Keratinocyte (primary cell): Measurements from ENCODE around the gene DLL1. TPM values are rescaled to one million over a fixed set of nuclear protein-coding genes. Genes with fewer than 3 reads are reported as not detected.

ENCODE experiments used
- DNase-seq: peaks from one replicate; pipeline ENCODE4 v3.0.0-alpha.2; 2011; ENCODE audit warnings: low read depth, missing footprints, low spot score
- FAIRE-seq: peaks from 2 replicates; lab custom pipeline; 2011; peaks lifted over from hg19 to GRCh38; lab: Jason Lieb, UNC
- H2AFZ ChIP-seq: 2 replicates; pipeline ENCODE4 v1.6.0; 2012; ENCODE audit warnings: low read length, control low read depth, inconsistent platforms; ENCODE audit not compliant: control insufficient read depth
- H3K27ac ChIP-seq: 2 replicates; pipeline ENCODE4 v1.5.1; 2011; ENCODE audit warnings: low read length; ENCODE audit not compliant: control insufficient read depth, insufficient read depth
- H3K27me3 ChIP-seq: 3 replicates; pipeline ENCODE4 v1.6.0; 2011; ENCODE audit warnings: low read length; ENCODE audit not compliant: control insufficient read depth, insufficient read depth; ENCODE audit errors: extremely low read depth
- H3K36me3 ChIP-seq, 2 experiments: 2 replicates in 1 of 2; 3 replicates in 1 of 2; pipeline ENCODE4 v1.5.1; 2011; ENCODE audit warnings: low read length in 2 of 2, mild to moderate bottlenecking in 1 of 2; ENCODE audit not compliant: control insufficient read depth in 2 of 2, insufficient read depth in 2 of 2; ENCODE audit errors: extremely low read depth in 1 of 2
- H3K4me1 ChIP-seq: 3 replicates; pipeline ENCODE4 v1.5.1; 2011; ENCODE audit warnings: low read length; ENCODE audit not compliant: control insufficient read depth, insufficient read depth; ENCODE audit errors: extremely low read depth
- H3K4me2 ChIP-seq: 3 replicates; pipeline ENCODE4 v1.6.0; 2011; ENCODE audit warnings: low read depth, low read length; ENCODE audit not compliant: control insufficient read depth, insufficient read depth; ENCODE audit errors: extremely low read depth
- H3K4me3 ChIP-seq, 3 experiments: fragments of 200-600 bp in 1 of 3; sonication (generic) in 1 of 3; 2 replicates in 2 of 3; 3 replicates in 1 of 3; pipeline ENCODE4 v1.5.1; 2011 to 2016; ENCODE audit warnings: low read length in 3 of 3, mild to moderate bottlenecking in 3 of 3, control low read depth in 2 of 3, inconsistent platforms in 1 of 3, low read depth in 1 of 3, mixed read lengths in 1 of 3, mixed run types in 1 of 3, moderate library complexity in 1 of 3; ENCODE audit not compliant: control insufficient read depth in 2 of 3, insufficient read depth in 2 of 3; ENCODE audit errors: extremely low read depth in 1 of 3
- H3K79me2 ChIP-seq: 2 replicates; pipeline ENCODE4 v1.6.0; 2012; ENCODE audit warnings: low read length; ENCODE audit not compliant: control insufficient read depth, insufficient read depth
- H3K9ac ChIP-seq: 3 replicates; pipeline ENCODE4 v1.6.0; 2011; ENCODE audit warnings: low read length; ENCODE audit not compliant: control insufficient read depth, insufficient read depth; ENCODE audit errors: extremely low read depth
- H3K9me1 ChIP-seq: 3 replicates; pipeline ENCODE4 v1.6.0; 2011; ENCODE audit warnings: low read length; ENCODE audit not compliant: control insufficient read depth, insufficient read depth; ENCODE audit errors: extremely low read depth
- H3K9me3 ChIP-seq: 2 replicates; pipeline ENCODE4 v1.5.1; 2012; ENCODE audit warnings: low read depth, low read length; ENCODE audit not compliant: control insufficient read depth
- H4K20me1 ChIP-seq: 3 replicates; pipeline ENCODE4 v1.6.0; 2011; ENCODE audit warnings: low read length; ENCODE audit not compliant: control insufficient read depth, insufficient read depth; ENCODE audit errors: extremely low read depth
- CTCF ChIP-seq, 3 experiments: IDR thresholded peaks in 1 of 3; conservative IDR thresholded peaks in 1 of 3; optimal IDR thresholded peaks in 1 of 3; 2 replicates in 2 of 3; 3 replicates in 1 of 3; pipeline versions ENCODE3 to v1.5.1; 2011; ENCODE audit warnings: low read length in 3 of 3, mild to moderate bottlenecking in 3 of 3, moderate library complexity in 2 of 3, control low read depth in 1 of 3, inconsistent platforms in 1 of 3; ENCODE audit not compliant: insufficient read depth in 2 of 3; ENCODE audit errors: extremely low read depth in 1 of 3
- EZH2 ChIP-seq: IDR thresholded peaks from one replicate; pipeline ENCODE4 v1.6.1; 2012; ENCODE audit warnings: inconsistent platforms, mild to moderate bottlenecking, low read length, moderate library complexity
- dilution Hi-C: fragments of 300-500 bp; cut with MboI; formaldehyde crosslinking; loops from one replicate; pipeline ENCODE4 v1.7.0; 2020; ENCODE audit warnings: low sequenced_read_pairs; ENCODE audit not compliant: extremely low pct_ligation_motif_present
- polyA plus RNA-seq, 5 experiments: library from polyadenylated mRNA; depleted of rRNA in 3 of 5; stranded (reverse) in 3 of 5; stranded (forward) in 1 of 5; unstranded in 1 of 5; fragments of >200 nt; gene quantifications; 1 replicate in 1 of 5; 2 replicates in 3 of 5; 3 replicates in 1 of 5; pipeline versions ENCODE4 v1.2.1 to v1.2.3, GENCODE V29; 2011 to 2012; ENCODE audit warnings: missing spikeins in 2 of 5, low read depth in 1 of 5, low replicate concordance in 1 of 5

Gene DLL1
- polyA plus RNA-seq, 1 donor (not counting 4 experiments of a cell fraction or from before 2014, with no cell fraction given) = 8.2 TPM

- no peak overlapping the region for H3K4me2 ChIP-seq
- H3K9me1 ChIP-seq = no peaks in the 10 kb centered on the region
- peaks cover 21% of the 10 kb centered on the region for H3K79me2 ChIP-seq
- H3K4me3 ChIP-seq = no peak overlapping the region
- FAIRE-seq (no peak), DNase-seq (no peak)
- no peaks in the 10 kb centered on the region for H3K27me3 ChIP-seq
- H3K9ac ChIP-seq = no peak overlapping the region
- peaks cover 8% of the 10 kb centered on the region for H4K20me1 ChIP-seq
- dilution Hi-C loops = no loop called here
- H3K4me1 ChIP-seq = peaks cover 24% of the 10 kb centered on the region
- no peak overlapping the region for H2AFZ ChIP-seq
- no peak overlapping the region for H3K27ac ChIP-seq
- no peaks in the 10 kb centered on the region for H3K9me3 ChIP-seq
- TF ChIP-seq EZH2 (no peak), CTCF (optimal IDR thresholded peaks at IDR 0.05 in 1 of 3, IDR thresholded peaks at IDR 0.05 in 1 of 3, conservative IDR thresholded peaks at IDR 0.05 in 1 of 3; ENCODE audit: extremely low read depth in 1 of 3, insufficient read depth in 2 of 3, low read length in 3 of 3) (no peak)
- H3K36me3 ChIP-seq = peaks cover 33 to 34% of the 10 kb centered on the region in 2 experiments
Measured at GRCh38 chr6:170283212-170284081, 7.4 kb downstream of the DLL1 start.

GRCh38 chr6:170282512-170283158, 8.2 kb downstream of the DLL1 start:
- peaks cover 28 to 31% of the 10 kb centered on the region in 2 experiments for H3K36me3 ChIP-seq
- H2AFZ ChIP-seq = no peak overlapping the region
- no peak for DNase-seq
- dilution Hi-C loops = no loop called here
- H3K79me2 ChIP-seq = peaks cover 13% of the 10 kb centered on the region
- no peaks in the 10 kb centered on the region for H3K27me3 ChIP-seq
- H3K4me2 ChIP-seq = no peak overlapping the region
- FAIRE-seq = no peak
- no peak overlapping the region for H3K27ac ChIP-seq
- no peak overlapping the region for H3K4me3 ChIP-seq
- H3K4me1 ChIP-seq = peaks cover 15% of the 10 kb centered on the region
- no peak overlapping the region for H3K9ac ChIP-seq
- H4K20me1 ChIP-seq = peaks cover 8% of the 10 kb centered on the region
- TF ChIP-seq EZH2 (no peak), CTCF (optimal IDR thresholded peaks at IDR 0.05 in 1 of 3, IDR thresholded peaks at IDR 0.05 in 1 of 3, conservative IDR thresholded peaks at IDR 0.05 in 1 of 3; ENCODE audit: extremely low read depth in 1 of 3, insufficient read depth in 2 of 3, low read length in 3 of 3) (no peak)
- H3K9me1 ChIP-seq = no peaks in the 10 kb centered on the region
- no peaks in the 10 kb centered on the region for H3K9me3 ChIP-seq
